Suprapubic skin (tissue), 4 donors: ENCODE data around the gene PGC. TPM values are rescaled to one million over a fixed set of nuclear protein-coding genes. Genes with fewer than 3 reads are reported as not detected.

Source experiments
- DNase-seq, 2 donors: peaks; one replicate each; pipeline ENCODE4 v3.0.0-alpha.2; 2019; ENCODE audit warnings: low spot score in 2 of 2
- H3K27ac ChIP-seq: fragments of 200-600 bp; sonication (generic); one replicate; pipeline ENCODE4 v1.5.1; 2019
- H3K27me3 ChIP-seq: fragments of 200-600 bp; sonication (generic); one replicate; pipeline ENCODE4 v1.5.1; 2019
- H3K36me3 ChIP-seq: fragments of 200-600 bp; sonication (generic); one replicate; pipeline ENCODE4 v1.5.1; 2019
- H3K4me1 ChIP-seq: fragments of 200-600 bp; sonication (generic); one replicate; pipeline ENCODE4 v1.5.1; 2019
- H3K4me3 ChIP-seq: fragments of 200-600 bp; sonication (generic); one replicate; pipeline ENCODE4 v1.5.1; 2019; ENCODE audit warnings: mild to moderate bottlenecking
- H3K9me3 ChIP-seq: fragments of 200-600 bp; sonication (generic); one replicate; pipeline ENCODE4 v1.5.1; 2019
- EP300 ChIP-seq: sonication (generic); formaldehyde crosslinking; IDR thresholded peaks from one replicate; pipeline ENCODE4 v1.6.1; 2017; ENCODE audit warnings: antibody characterized with exemption
- POLR2A ChIP-seq, 2 donors: fragments of 450-650 bp; IDR thresholded peaks; one replicate each; pipeline ENCODE4 v1.6.1; 2017; ENCODE audit warnings: antibody characterized with exemption in 2 of 2, mild to moderate bottlenecking in 2 of 2, moderate library complexity in 2 of 2
- POLR2AphosphoS5 ChIP-seq, 3 donors: sonication (generic); formaldehyde crosslinking; IDR thresholded peaks; one replicate each; pipeline ENCODE4 v1.6.1; 2017; ENCODE audit warnings: antibody characterized with exemption in 3 of 3
- WGBS: methylation state at CpG from one replicate; pipeline ENCODE4 v1.1.5; 2018; 5-methylcytosine and 5-hydroxymethylcytosine counted together
- total RNA-seq, 4 donors: library from RNA; depleted of rRNA; stranded (reverse); fragments of >200 nt; gene quantifications; one replicate each; pipeline ENCODE4 v1.1.0, GENCODE V29; 2016
- TF ChIP-seq, protein P1 (sequence below), 2 donors: fragments of 200-600 bp in 1 of 2; fragments of 450-650 bp in 1 of 2; sonication (generic) in 1 of 2; IDR thresholded peaks; one replicate each; pipeline ENCODE4 v1.5.1; 2016 to 2019; ENCODE audit warnings: antibody characterized with exemption in 2 of 2, mild to moderate bottlenecking in 1 of 2, moderate library complexity in 1 of 2

PGC gene
- total RNA-seq, 4 donors from 2014 or later = not detected

DNA sequence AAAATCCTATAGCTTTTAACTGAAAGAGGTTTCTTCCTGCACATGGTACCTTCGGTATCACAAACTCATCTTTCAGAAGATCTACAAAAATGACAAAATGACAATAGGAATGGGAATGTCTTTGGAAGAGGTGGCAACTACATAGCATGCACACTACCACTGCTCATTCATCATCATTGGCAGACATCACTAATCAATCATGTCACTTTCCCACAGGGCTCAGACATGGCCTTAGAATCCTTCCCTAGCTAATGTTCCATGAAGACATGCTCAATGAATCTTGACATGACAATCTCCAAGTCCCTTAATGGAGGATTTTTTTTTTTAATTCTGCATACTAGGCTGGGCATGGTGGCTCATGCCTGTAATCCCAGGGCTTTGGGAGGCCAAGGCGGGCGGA lies 3.2 kb upstream of the PGC start:
- no peak for DNase-seq
- Histone ChIP-seq H3K4me1 (peaks cover 6% of the 10 kb centered on the region), H3K4me3 (no peak overlapping the region), H3K36me3 (no peaks in the 10 kb centered on the region), H3K9me3 (no peaks in the 10 kb centered on the region), H3K27ac (no peak overlapping the region), H3K27me3 (no peaks in the 10 kb centered on the region)
- TF ChIP-seq POLR2A (IDR thresholded peaks at IDR 0.05) (no peak), POLR2AphosphoS5 (IDR thresholded peaks at IDR 0.05) (no peak), EP300 (no peak)
- TF ChIP-seq, protein P1, sequence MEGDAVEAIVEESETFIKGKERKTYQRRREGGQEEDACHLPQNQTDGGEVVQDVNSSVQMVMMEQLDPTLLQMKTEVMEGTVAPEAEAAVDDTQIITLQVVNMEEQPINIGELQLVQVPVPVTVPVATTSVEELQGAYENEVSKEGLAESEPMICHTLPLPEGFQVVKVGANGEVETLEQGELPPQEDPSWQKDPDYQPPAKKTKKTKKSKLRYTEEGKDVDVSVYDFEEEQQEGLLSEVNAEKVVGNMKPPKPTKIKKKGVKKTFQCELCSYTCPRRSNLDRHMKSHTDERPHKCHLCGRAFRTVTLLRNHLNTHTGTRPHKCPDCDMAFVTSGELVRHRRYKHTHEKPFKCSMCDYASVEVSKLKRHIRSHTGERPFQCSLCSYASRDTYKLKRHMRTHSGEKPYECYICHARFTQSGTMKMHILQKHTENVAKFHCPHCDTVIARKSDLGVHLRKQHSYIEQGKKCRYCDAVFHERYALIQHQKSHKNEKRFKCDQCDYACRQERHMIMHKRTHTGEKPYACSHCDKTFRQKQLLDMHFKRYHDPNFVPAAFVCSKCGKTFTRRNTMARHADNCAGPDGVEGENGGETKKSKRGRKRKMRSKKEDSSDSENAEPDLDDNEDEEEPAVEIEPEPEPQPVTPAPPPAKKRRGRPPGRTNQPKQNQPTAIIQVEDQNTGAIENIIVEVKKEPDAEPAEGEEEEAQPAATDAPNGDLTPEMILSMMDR (IDR thresholded peaks at IDR 0.05) = no peak
- over 99% methylated on average over 3 of the region's 3 CpGs for WGBS

DNA sequence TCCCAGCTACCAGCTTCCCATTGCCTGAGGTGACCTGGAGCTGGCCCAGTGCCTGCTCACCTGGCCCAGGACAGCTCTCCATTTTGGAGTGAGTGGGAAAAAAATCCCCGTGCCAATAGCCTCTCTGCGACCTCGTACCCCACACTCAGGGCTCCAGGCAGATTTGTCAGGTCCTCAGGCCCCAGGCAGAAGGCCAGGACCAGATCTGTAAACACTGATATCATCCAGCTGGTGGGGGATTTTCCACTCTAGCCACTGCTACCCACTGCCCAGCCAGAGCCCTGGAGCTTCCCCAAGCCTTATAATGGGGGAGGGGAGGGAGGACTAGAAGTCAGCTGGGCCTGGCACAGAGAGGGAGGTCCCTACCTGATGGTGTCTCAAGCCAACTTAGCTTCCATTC lies 1.3 kb upstream of the PGC start:
- H3K4me1 ChIP-seq = peaks cover 6% of the 10 kb centered on the region
- no peaks in the 10 kb centered on the region for H3K9me3 ChIP-seq
- WGBS = 91% methylated on average over 2 of the region's 3 CpGs
- no peak overlapping the region for H3K27ac ChIP-seq
- no peak for TF ChIP-seq POLR2A (IDR thresholded peaks at IDR 0.05)
- TF ChIP-seq, protein P1 (IDR thresholded peaks at IDR 0.05) = no peak
- TF ChIP-seq POLR2AphosphoS5 (IDR thresholded peaks at IDR 0.05) = no peak
- no peak for TF ChIP-seq EP300
- DNase-seq = no peak
- H3K36me3 ChIP-seq = no peaks in the 10 kb centered on the region
- no peak overlapping the region for H3K4me3 ChIP-seq
- H3K27me3 ChIP-seq = no peaks in the 10 kb centered on the region

DNA sequence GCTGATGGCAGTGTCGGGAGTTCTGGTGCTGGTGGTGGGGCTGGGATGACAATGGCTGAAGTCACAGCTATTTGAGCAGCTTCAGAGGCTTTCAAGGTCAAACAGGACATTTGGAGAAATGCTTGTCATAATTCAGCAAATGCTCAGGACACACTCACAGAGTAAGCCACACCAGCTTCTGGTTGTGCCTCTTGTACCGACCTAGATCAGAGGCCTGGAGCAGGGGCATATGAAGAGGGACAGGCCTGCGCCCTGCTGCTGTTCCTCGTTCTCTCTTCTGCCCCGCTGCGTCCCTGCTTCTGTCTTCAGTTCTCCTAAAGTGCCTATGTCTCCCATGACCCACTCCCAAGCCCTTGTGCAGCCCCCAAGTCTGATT lies 893 bp upstream of the PGC start:
- Histone ChIP-seq H3K27me3 (no peaks in the 10 kb centered on the region), H3K4me1 (peaks cover 6% of the 10 kb centered on the region), H3K9me3 (no peaks in the 10 kb centered on the region), H3K36me3 (no peaks in the 10 kb centered on the region), H3K27ac (no peak overlapping the region), H3K4me3 (no peak overlapping the region)
- TF ChIP-seq POLR2A (IDR thresholded peaks at IDR 0.05) (no peak), EP300 (no peak), POLR2AphosphoS5 (IDR thresholded peaks at IDR 0.05) (no peak)
- TF ChIP-seq, protein P1 (IDR thresholded peaks at IDR 0.05) = no peak
- 81% methylated on average over 6 of the region's 6 CpGs for WGBS
- no peak for DNase-seq

DNA sequence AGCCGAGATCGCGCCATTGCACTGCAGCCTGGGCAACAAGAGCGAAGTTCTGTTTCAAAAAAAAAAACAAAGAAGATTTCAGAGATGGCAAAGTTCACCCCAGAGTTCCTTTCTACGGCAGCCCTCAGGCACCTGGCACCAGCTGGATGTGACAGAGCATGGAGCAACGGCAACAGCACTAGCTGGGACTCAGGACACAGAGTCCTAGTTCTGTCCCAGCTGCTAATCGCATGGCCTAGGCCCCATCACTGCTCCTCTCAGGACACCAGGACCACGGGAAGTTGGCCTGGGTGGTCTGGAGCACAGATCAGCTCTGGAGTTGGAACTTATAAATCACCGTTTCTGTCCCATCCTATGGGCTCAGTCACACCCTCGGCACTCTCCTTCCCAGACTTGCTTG lies 1.1 kb downstream of the PGC start:
- WGBS = 75% methylated on average over 10 of the region's 10 CpGs
- peaks cover 6% of the 10 kb centered on the region for H3K4me1 ChIP-seq
- no peak for DNase-seq
- H3K9me3 ChIP-seq = no peaks in the 10 kb centered on the region
- no peak overlapping the region for H3K27ac ChIP-seq
- no peaks in the 10 kb centered on the region for H3K27me3 ChIP-seq
- TF ChIP-seq, protein P1 (IDR thresholded peaks at IDR 0.05) = no peak
- no peak for TF ChIP-seq EP300
- no peak overlapping the region for H3K4me3 ChIP-seq
- no peaks in the 10 kb centered on the region for H3K36me3 ChIP-seq

DNA sequence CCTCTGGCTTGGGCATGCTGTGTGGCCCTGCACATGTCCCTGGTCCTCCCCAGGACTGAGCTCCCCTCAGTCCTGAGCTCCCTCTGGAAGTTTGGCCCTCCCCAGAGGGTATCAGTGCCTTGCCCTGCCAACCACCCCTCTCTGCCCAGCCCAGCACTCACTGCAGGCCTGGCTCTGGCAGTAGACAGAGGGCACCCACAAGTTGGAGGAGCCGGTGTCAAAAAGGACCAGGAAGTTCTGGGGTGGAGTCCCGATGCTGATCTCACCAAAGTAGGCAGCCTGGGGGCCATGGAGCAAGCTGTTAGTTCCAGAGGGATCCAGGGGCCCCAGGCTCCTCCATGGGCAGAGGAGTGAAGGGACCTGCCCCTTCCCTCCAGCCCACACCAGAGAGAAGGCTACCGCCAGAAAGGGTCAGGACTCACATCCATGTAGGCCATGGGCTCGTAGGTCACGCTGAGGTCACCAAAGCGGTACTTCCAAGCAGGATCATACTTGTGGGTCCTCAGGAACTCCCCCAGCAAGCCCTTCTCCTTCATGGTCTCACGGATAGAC lies 2.9 kb downstream of the PGC start:
- DNase-seq = no peak
- 86% methylated on average over 6 of the region's 7 CpGs for WGBS
- no peaks in the 10 kb centered on the region for H3K9me3 ChIP-seq
- H3K4me3 ChIP-seq = no peak overlapping the region
- H3K27ac ChIP-seq = no peak overlapping the region
- no peak for TF ChIP-seq POLR2AphosphoS5 (IDR thresholded peaks at IDR 0.05)
- no peak for TF ChIP-seq POLR2A (IDR thresholded peaks at IDR 0.05)
- no peak for TF ChIP-seq EP300
- H3K27me3 ChIP-seq = no peaks in the 10 kb centered on the region
- H3K36me3 ChIP-seq = no peaks in the 10 kb centered on the region
- peaks cover 6% of the 10 kb centered on the region for H3K4me1 ChIP-seq
